HEK293 (cell line): ENCODE data around the gene LDLRAD4.

Experiments
- CTCF ChIA-PET: fragments of 350-600 bp; formaldehyde crosslinking; extraction: SDS; loops from one replicate; lab custom pipeline; 2021; ENCODE audit warnings: antibody characterized with exemption; lab: Yijun Ruan, JAX
- POLR2A ChIA-PET: fragments of 300-600 bp; formaldehyde crosslinking; extraction: SDS; loops from one replicate; lab custom pipeline; 2020; ENCODE audit warnings: antibody characterized with exemption, inconsistent platforms; lab: Yijun Ruan, JAX
- H3K27ac ChIP-seq: fragments of 200-500 bp; sonication (Bioruptor generic); 2 replicates; pipeline ENCODE4 v1.5.1; 2014; ENCODE audit warnings: low read depth, low read length, control low read depth, inconsistent platforms; ENCODE audit errors: extremely low read depth
- H3K36me3 ChIP-seq, 2 experiments: fragments of 200-500 bp in 1 of 2; sonication (Bioruptor generic) in 1 of 2; 1 replicate in 1 of 2; 2 replicates in 1 of 2; pipeline ENCODE4 v1.5.1; 2014 to 2017; ENCODE audit warnings: inconsistent platforms in 2 of 2, low read length in 2 of 2; ENCODE audit not compliant: control insufficient read depth in 2 of 2, insufficient read depth in 1 of 2
- H3K4me1 ChIP-seq: fragments of 200-500 bp; sonication (Bioruptor generic); 2 replicates; pipeline ENCODE4 v1.5.1; 2014; ENCODE audit warnings: mild to moderate bottlenecking, low read length, inconsistent platforms; ENCODE audit not compliant: control insufficient read depth, insufficient read depth
- H3K4me3 ChIP-seq: 2 replicates; pipeline ENCODE4 v1.5.1; 2011; ENCODE audit warnings: low read depth, mild to moderate bottlenecking, control low read depth, low read length, moderate library complexity
- H3K9me3 ChIP-seq: fragments of 200-500 bp; sonication (Bioruptor generic); 2 replicates; pipeline ENCODE4 v1.5.1; 2014; ENCODE audit warnings: low read depth, low read length, inconsistent platforms; ENCODE audit not compliant: control insufficient read depth, insufficient read depth
- GLI4 ChIP-seq: fragments of 450-650 bp; formaldehyde crosslinking; IDR thresholded peaks from 2 replicates; pipeline ENCODE4 v1.5.1; 2016; ENCODE audit warnings: missing biosample characterization, missing genetic modification characterization
- ZBTB48 ChIP-seq: fragments of 450-650 bp; formaldehyde crosslinking; IDR thresholded peaks from 2 replicates; pipeline ENCODE4 v1.5.1; 2016; ENCODE audit warnings: missing biosample characterization, missing genetic modification characterization
- ZBTB7A ChIP-seq: fragments of 450-650 bp; formaldehyde crosslinking; IDR thresholded peaks from 2 replicates; pipeline ENCODE4 v1.5.1; 2016; ENCODE audit warnings: low read depth, missing biosample characterization, missing genetic modification characterization
- ZNF174 ChIP-seq: fragments of 450-650 bp; formaldehyde crosslinking; IDR thresholded peaks from 2 replicates; pipeline ENCODE4 v1.5.0; 2017; ENCODE audit warnings: missing biosample characterization, mild to moderate bottlenecking, missing genetic modification characterization
- ZNF239 ChIP-seq: fragments of 450-650 bp; formaldehyde crosslinking; IDR thresholded peaks from 2 replicates; pipeline ENCODE4 v1.5.1; 2016; ENCODE audit warnings: missing biosample characterization, missing genetic modification characterization
- ZNF37A ChIP-seq: fragments of 450-650 bp; IDR thresholded peaks from 2 replicates; pipeline ENCODE4 v1.5.1; 2018; ENCODE audit warnings: missing biosample characterization, missing genetic modification characterization
- ZNF394 ChIP-seq: fragments of 450-650 bp; formaldehyde crosslinking; IDR thresholded peaks from 2 replicates; pipeline ENCODE4 v1.5.1; 2016; ENCODE audit warnings: missing biosample characterization, missing genetic modification characterization, mild to moderate bottlenecking, moderate library complexity, borderline replicate concordance
- ZNF624 ChIP-seq: fragments of 450-650 bp; formaldehyde crosslinking; IDR thresholded peaks from 2 replicates; pipeline ENCODE4 v1.5.1; 2017; ENCODE audit warnings: missing biosample characterization, missing genetic modification characterization
- ZNF747 ChIP-seq: fragments of 450-650 bp; formaldehyde crosslinking; IDR thresholded peaks from 2 replicates; pipeline ENCODE4 v1.5.1; 2016; ENCODE audit warnings: missing biosample characterization, missing genetic modification characterization
- TF ChIP-seq, protein P1 (sequence below): fragments of 450-650 bp; formaldehyde crosslinking; IDR thresholded peaks from 2 replicates; pipeline ENCODE4 v1.5.1; 2016; ENCODE audit warnings: missing biosample characterization, missing genetic modification characterization
- TF ChIP-seq, protein P2 (sequence below): fragments of 450-650 bp; formaldehyde crosslinking; IDR thresholded peaks from 2 replicates; pipeline ENCODE4 v1.5.1; 2017; ENCODE audit warnings: missing biosample characterization, missing genetic modification characterization
- TF ChIP-seq, protein P3 (sequence below): fragments of 450-650 bp; formaldehyde crosslinking; IDR thresholded peaks from 2 replicates; pipeline ENCODE4 v1.5.1; 2016; ENCODE audit warnings: missing biosample characterization, missing genetic modification characterization

Gene LDLRAD4

DNA sequence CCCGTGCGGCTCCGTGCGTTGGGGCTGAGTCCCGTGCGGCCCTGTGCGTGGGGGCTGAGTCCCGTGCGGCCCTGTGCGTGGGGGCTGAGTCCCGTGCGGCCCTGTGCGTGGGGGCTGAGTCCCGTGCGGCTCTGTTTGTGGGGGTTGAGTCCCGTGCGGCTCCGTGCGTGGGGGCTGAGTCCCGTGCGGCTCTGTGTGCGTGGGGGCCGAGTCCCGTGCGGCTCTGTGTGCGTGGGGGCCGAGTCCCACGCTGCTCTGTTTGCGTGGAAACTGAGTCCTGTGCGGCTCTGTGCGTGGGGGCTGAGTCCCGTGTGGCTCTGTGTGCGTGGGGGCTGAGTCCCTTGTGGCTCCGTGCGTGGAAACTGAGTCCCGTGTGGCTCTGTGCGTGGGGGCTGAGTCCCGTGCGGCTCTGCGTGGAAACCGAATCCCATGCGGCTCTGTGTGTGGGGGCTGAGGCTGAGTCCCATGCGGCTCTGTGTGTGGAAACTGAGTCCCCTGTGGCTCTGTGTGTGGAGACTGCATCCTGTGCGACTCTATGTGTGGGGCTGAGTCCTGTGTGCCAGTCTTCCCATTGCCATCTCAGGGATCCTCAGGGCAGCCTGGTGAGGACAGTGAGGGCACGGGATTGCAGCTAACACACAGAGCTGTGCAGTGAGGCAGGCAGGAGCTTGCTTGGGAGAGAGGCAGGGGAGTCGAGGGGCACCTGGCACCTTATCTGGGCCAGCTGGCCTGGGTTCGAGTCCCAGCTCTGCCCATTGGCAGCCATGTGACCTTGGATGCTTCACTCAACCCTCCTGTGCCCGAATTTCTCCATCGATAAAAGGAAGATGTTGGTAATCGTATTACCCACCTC is 44.5 kb downstream of the LDLRAD4 start (continued):
- TF ChIP-seq ZNF174 (tag by site-specific recombination), result no peak
- TF ChIP-seq ZNF747 (tag by site-specific recombination), result no peak
- TF ChIP-seq, protein P1, sequence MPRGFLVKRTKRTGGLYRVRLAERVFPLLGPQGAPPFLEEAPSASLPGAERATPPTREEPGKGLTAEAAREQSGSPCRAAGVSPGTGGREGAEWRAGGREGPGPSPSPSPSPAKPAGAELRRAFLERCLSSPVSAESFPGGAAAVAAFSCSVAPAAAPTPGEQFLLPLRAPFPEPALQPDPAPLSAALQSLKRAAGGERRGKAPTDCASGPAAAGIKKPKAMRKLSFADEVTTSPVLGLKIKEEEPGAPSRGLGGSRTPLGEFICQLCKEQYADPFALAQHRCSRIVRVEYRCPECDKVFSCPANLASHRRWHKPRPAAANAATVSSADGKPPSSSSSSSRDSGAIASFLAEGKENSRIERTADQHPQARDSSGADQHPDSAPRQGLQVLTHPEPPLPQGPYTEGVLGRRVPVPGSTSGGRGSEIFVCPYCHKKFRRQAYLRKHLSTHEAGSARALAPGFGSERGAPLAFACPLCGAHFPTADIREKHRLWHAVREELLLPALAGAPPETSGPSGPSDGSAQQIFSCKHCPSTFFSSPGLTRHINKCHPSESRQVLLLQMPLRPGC (tag by site-specific recombination), result no peak
- TF ChIP-seq GLI4, result no peak
- no peak for TF ChIP-seq ZBTB7A (tag by site-specific recombination)
- TF ChIP-seq ZNF394 (tag by site-specific recombination), result no peak
- TF ChIP-seq, protein P2, sequence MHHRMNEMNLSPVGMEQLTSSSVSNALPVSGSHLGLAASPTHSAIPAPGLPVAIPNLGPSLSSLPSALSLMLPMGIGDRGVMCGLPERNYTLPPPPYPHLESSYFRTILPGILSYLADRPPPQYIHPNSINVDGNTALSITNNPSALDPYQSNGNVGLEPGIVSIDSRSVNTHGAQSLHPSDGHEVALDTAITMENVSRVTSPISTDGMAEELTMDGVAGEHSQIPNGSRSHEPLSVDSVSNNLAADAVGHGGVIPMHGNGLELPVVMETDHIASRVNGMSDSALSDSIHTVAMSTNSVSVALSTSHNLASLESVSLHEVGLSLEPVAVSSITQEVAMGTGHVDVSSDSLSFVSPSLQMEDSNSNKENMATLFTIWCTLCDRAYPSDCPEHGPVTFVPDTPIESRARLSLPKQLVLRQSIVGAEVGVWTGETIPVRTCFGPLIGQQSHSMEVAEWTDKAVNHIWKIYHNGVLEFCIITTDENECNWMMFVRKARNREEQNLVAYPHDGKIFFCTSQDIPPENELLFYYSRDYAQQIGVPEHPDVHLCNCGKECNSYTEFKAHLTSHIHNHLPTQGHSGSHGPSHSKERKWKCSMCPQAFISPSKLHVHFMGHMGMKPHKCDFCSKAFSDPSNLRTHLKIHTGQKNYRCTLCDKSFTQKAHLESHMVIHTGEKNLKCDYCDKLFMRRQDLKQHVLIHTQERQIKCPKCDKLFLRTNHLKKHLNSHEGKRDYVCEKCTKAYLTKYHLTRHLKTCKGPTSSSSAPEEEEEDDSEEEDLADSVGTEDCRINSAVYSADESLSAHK (tag by site-specific recombination), result no peak
- TF ChIP-seq, protein P3, sequence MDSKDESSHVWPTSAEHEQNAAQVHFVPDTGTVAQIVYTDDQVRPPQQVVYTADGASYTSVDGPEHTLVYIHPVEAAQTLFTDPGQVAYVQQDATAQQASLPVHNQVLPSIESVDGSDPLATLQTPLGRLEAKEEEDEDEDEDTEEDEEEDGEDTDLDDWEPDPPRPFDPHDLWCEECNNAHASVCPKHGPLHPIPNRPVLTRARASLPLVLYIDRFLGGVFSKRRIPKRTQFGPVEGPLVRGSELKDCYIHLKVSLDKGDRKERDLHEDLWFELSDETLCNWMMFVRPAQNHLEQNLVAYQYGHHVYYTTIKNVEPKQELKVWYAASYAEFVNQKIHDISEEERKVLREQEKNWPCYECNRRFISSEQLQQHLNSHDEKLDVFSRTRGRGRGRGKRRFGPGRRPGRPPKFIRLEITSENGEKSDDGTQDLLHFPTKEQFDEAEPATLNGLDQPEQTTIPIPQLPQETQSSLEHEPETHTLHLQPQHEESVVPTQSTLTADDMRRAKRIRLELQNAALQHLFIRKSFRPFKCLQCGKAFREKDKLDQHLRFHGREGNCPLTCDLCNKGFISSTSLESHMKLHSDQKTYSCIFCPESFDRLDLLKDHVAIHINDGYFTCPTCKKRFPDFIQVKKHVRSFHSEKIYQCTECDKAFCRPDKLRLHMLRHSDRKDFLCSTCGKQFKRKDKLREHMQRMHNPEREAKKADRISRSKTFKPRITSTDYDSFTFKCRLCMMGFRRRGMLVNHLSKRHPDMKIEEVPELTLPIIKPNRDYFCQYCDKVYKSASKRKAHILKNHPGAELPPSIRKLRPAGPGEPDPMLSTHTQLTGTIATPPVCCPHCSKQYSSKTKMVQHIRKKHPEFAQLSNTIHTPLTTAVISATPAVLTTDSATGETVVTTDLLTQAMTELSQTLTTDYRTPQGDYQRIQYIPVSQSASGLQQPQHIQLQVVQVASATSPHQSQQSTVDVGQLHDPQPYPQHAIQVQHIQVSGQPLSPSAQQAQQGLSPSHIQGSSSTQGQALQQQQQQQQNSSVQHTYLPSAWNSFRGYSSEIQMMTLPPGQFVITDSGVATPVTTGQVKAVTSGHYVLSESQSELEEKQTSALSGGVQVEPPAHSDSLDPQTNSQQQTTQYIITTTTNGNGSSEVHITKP, result no peak

DNA sequence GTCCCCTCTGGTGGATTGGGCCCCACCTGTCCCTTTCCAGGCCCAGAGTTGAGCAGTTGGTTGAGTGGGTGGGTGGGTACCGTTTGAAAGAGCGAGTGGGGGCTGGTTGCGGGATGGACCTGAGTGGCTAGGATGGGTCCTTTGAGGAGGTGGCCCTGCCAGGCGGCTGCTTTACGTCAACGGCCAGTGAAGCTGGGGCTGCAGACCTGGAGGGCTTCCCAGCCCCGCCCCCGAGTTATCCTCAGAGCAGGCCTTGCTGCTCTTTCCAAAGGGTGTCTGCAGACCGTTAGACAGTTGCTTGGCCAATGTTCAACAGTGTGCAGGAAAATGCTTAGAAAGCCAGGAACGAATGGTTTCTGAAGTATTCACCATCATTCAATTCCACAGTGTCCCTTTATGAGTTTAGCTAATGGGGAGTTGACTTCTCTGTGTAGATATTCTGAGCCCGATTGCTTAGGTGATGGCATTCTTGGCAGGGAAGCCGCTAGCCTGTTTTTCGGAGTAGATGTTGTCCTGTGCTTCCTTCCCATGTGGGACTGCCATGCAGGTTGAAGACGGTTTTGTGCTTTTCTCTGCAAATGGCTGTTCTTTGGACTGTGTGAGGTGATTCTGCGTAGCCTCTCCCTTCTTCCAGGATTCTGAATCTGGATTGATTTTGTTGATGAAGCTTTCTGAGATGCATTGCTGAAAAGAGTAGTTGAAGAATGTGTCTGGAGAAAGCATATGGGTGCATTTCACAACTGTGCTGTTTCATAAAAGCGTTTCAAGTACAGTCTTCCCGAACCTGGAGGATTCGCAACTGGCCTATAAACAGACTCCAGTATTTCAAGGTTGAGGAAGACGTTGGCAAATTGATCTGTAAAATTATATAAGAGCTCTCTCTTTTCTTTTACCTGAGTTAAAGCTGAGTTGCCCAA is 45.8 kb downstream of the LDLRAD4 start:
- Histone ChIP-seq H3K4me3 (no peak overlapping the region), H3K36me3 (no peaks in the 10 kb centered on the region), H3K4me1 (peaks cover 9% of the 10 kb centered on the region), H3K9me3 (no peaks in the 10 kb centered on the region), H3K27ac (no peak overlapping the region)
- POLR2A ChIA-PET, result no interaction called here
- TF ChIP-seq ZNF624 (tag by site-specific recombination) (no peak), ZBTB48 (tag by site-specific recombination) (no peak), ZNF37A (tag by site-specific recombination) (no peak), ZNF239 (tag by site-specific recombination) (no peak)
- CTCF ChIA-PET, result interaction anchor here (0.7 to 0.8 kb wide), 2 partner anchors 44 to 49 kb away, joined by 3 to 4 read pairs; no protein-coding TSS in a partner anchor
